HEK293 (cell line): ENCODE results near the gene INSM2.

Source experiments
- GFI1B ChIP-seq: fragments of 450-650 bp; formaldehyde crosslinking; IDR thresholded peaks from 2 replicates; pipeline ENCODE4 v1.5.1; 2016; ENCODE audit warnings: missing biosample characterization, missing genetic modification characterization
- GLI4 ChIP-seq: fragments of 450-650 bp; formaldehyde crosslinking; IDR thresholded peaks from 2 replicates; pipeline ENCODE4 v1.5.1; 2016; ENCODE audit warnings: missing biosample characterization, missing genetic modification characterization
- KLF9 ChIP-seq: fragments of 450-650 bp; formaldehyde crosslinking; IDR thresholded peaks from 2 replicates; pipeline ENCODE4 v1.5.1; 2016; ENCODE audit warnings: missing biosample characterization, missing genetic modification characterization, low read depth
- MYNN ChIP-seq: fragments of 450-650 bp; formaldehyde crosslinking; IDR thresholded peaks from 2 replicates; pipeline ENCODE4 v1.5.1; 2016; ENCODE audit warnings: missing biosample characterization, missing genetic modification characterization, borderline replicate concordance
- MZF1 ChIP-seq: fragments of 450-650 bp; formaldehyde crosslinking; IDR thresholded peaks from 2 replicates; pipeline ENCODE4 v1.5.1; 2017; ENCODE audit warnings: missing biosample characterization, missing genetic modification characterization, borderline replicate concordance
- SCRT2 ChIP-seq: fragments of 450-650 bp; formaldehyde crosslinking; IDR thresholded peaks from 2 replicates; pipeline ENCODE4 v1.5.1; 2016; ENCODE audit warnings: missing biosample characterization, missing genetic modification characterization
- WT1 ChIP-seq: fragments of 450-650 bp; formaldehyde crosslinking; IDR thresholded peaks from 2 replicates; pipeline ENCODE4 v1.5.1; 2016; ENCODE audit warnings: missing biosample characterization, missing genetic modification characterization
- ZFP41 ChIP-seq: fragments of 450-650 bp; formaldehyde crosslinking; IDR thresholded peaks from 2 replicates; pipeline ENCODE4 v1.5.1; 2016; ENCODE audit warnings: missing biosample characterization, missing genetic modification characterization, borderline replicate concordance
- ZNF133 ChIP-seq: fragments of 450-650 bp; formaldehyde crosslinking; IDR thresholded peaks from 2 replicates; pipeline ENCODE4 v1.5.1; 2016; ENCODE audit warnings: missing biosample characterization, missing genetic modification characterization
- ZNF16 ChIP-seq: fragments of 450-650 bp; formaldehyde crosslinking; IDR thresholded peaks from 2 replicates; pipeline ENCODE4 v1.5.1; 2016; ENCODE audit warnings: low read depth, missing biosample characterization, missing genetic modification characterization
- ZNF202 ChIP-seq: fragments of 450-650 bp; formaldehyde crosslinking; IDR thresholded peaks from 2 replicates; pipeline ENCODE4 v1.5.1; 2016; ENCODE audit warnings: missing biosample characterization, missing genetic modification characterization, borderline replicate concordance
- ZNF248 ChIP-seq: fragments of 450-650 bp; formaldehyde crosslinking; IDR thresholded peaks from 2 replicates; pipeline ENCODE4 v1.5.1; 2017; ENCODE audit warnings: missing biosample characterization, missing genetic modification characterization
- ZNF292 ChIP-seq: fragments of 450-650 bp; formaldehyde crosslinking; IDR thresholded peaks from 2 replicates; pipeline ENCODE4 v1.5.1; 2016; ENCODE audit warnings: low read depth, missing biosample characterization, missing genetic modification characterization, borderline replicate concordance
- ZNF302 ChIP-seq: fragments of 450-650 bp; formaldehyde crosslinking; IDR thresholded peaks from 2 replicates; pipeline ENCODE4 v1.5.1; 2016; ENCODE audit warnings: missing biosample characterization, missing genetic modification characterization, low read depth
- ZNF324 ChIP-seq: fragments of 450-650 bp; formaldehyde crosslinking; IDR thresholded peaks from 2 replicates; pipeline ENCODE4 v1.5.1; 2016; ENCODE audit warnings: missing biosample characterization, missing genetic modification characterization
- ZNF341 ChIP-seq: fragments of 450-650 bp; formaldehyde crosslinking; IDR thresholded peaks from 2 replicates; pipeline ENCODE4; 2016; ENCODE audit warnings: low read depth, missing biosample characterization, missing genetic modification characterization
- ZNF391 ChIP-seq: fragments of 450-650 bp; formaldehyde crosslinking; IDR thresholded peaks from 2 replicates; pipeline ENCODE4 v1.5.1; 2016; ENCODE audit warnings: low read depth, missing biosample characterization, missing genetic modification characterization, borderline replicate concordance
- ZNF48 ChIP-seq: fragments of 450-650 bp; formaldehyde crosslinking; IDR thresholded peaks from 2 replicates; pipeline ENCODE4 v1.5.1; 2016; ENCODE audit warnings: missing biosample characterization, missing genetic modification characterization
- ZNF555 ChIP-seq: fragments of 450-650 bp; formaldehyde crosslinking; conservative IDR thresholded peaks from 2 replicates; pipeline ENCODE4 v1.5.1; 2017; ENCODE audit warnings: missing biosample characterization, mild to moderate bottlenecking, missing genetic modification characterization, inconsistent platforms
- ZNF558 ChIP-seq: fragments of 450-650 bp; formaldehyde crosslinking; IDR thresholded peaks from 2 replicates; pipeline ENCODE4 v1.5.1; 2016; ENCODE audit warnings: missing biosample characterization, missing genetic modification characterization
- ZNF658 ChIP-seq: fragments of 450-650 bp; formaldehyde crosslinking; IDR thresholded peaks from 2 replicates; pipeline ENCODE4; 2016; ENCODE audit warnings: missing biosample characterization, missing genetic modification characterization
- ZNF701 ChIP-seq: fragments of 450-650 bp; formaldehyde crosslinking; IDR thresholded peaks from 2 replicates; pipeline ENCODE4 v1.5.1; 2016; ENCODE audit warnings: missing biosample characterization, missing genetic modification characterization
- ZNF791 ChIP-seq: fragments of 450-650 bp; formaldehyde crosslinking; IDR thresholded peaks from 2 replicates; pipeline ENCODE4 v1.5.1; 2016; ENCODE audit warnings: missing biosample characterization, missing genetic modification characterization
- TF ChIP-seq, protein P1 (sequence below): fragments of 450-650 bp; formaldehyde crosslinking; IDR thresholded peaks from 2 replicates; pipeline ENCODE4 v1.5.1; 2016; ENCODE audit warnings: missing biosample characterization, missing genetic modification characterization
- TF ChIP-seq, protein P2 (sequence below): fragments of 450-650 bp; formaldehyde crosslinking; optimal IDR thresholded peaks from 2 replicates; pipeline ENCODE3; 2016; ENCODE audit warnings: missing biosample characterization, mild to moderate bottlenecking, missing genetic modification characterization
- TF ChIP-seq, protein P3 (sequence below): fragments of 450-650 bp; formaldehyde crosslinking; IDR thresholded peaks from 2 replicates; pipeline ENCODE4 v1.5.1; 2016; ENCODE audit warnings: missing biosample characterization, missing genetic modification characterization
- TF ChIP-seq, protein P4 (sequence below): fragments of 450-650 bp; formaldehyde crosslinking; IDR thresholded peaks from 2 replicates; pipeline ENCODE4 v1.5.1; 2016; ENCODE audit warnings: missing biosample characterization, missing genetic modification characterization
- TF ChIP-seq, protein P5 (sequence below): fragments of 450-650 bp; formaldehyde crosslinking; IDR thresholded peaks from 2 replicates; pipeline ENCODE4 v1.5.1; 2016; ENCODE audit warnings: missing biosample characterization, missing genetic modification characterization, low read depth
- TF ChIP-seq, protein P6 (sequence below): fragments of 450-650 bp; formaldehyde crosslinking; IDR thresholded peaks from 2 replicates; pipeline ENCODE4 v1.5.1; 2016; ENCODE audit warnings: missing biosample characterization, missing genetic modification characterization
- TF ChIP-seq, protein P7 (sequence below): fragments of 450-650 bp; formaldehyde crosslinking; IDR thresholded peaks from 2 replicates; pipeline ENCODE4 v1.5.1; 2016; ENCODE audit warnings: missing biosample characterization, missing genetic modification characterization

The INSM2 gene

DNA sequence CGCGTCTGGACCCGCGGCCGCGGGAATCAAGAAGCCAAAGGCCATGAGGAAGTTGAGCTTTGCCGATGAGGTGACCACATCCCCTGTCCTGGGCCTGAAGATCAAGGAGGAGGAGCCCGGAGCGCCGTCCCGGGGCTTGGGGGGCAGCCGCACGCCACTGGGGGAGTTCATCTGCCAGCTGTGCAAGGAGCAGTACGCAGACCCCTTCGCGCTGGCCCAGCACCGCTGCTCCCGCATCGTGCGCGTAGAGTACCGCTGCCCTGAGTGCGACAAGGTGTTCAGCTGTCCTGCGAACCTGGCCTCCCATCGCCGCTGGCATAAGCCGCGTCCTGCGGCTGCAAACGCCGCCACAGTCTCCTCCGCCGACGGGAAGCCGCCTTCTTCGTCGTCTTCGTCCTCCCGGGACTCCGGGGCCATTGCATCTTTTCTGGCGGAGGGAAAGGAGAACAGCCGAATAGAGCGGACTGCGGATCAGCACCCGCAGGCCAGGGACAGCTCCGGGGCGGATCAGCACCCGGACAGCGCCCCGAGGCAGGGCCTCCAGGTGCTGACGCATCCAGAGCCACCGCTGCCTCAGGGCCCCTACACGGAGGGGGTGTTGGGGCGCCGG lies 1.0 kb downstream of the INSM2 start (continued):
- no peak for TF ChIP-seq ZNF658 (tag by site-specific recombination)
- no peak for TF ChIP-seq GLI4 (tag by site-specific recombination)
- TF ChIP-seq ZFP41 (tag by site-specific recombination) = no peak
- TF ChIP-seq, protein P1, sequence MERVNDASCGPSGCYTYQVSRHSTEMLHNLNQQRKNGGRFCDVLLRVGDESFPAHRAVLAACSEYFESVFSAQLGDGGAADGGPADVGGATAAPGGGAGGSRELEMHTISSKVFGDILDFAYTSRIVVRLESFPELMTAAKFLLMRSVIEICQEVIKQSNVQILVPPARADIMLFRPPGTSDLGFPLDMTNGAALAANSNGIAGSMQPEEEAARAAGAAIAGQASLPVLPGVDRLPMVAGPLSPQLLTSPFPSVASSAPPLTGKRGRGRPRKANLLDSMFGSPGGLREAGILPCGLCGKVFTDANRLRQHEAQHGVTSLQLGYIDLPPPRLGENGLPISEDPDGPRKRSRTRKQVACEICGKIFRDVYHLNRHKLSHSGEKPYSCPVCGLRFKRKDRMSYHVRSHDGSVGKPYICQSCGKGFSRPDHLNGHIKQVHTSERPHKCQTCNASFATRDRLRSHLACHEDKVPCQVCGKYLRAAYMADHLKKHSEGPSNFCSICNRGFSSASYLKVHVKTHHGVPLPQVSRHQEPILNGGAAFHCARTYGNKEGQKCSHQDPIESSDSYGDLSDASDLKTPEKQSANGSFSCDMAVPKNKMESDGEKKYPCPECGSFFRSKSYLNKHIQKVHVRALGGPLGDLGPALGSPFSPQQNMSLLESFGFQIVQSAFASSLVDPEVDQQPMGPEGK = peak; percentile 48; the same call in 1 of the 2 replicates
- TF ChIP-seq ZNF48 (tag by site-specific recombination) = no peak
- TF ChIP-seq, protein P2, sequence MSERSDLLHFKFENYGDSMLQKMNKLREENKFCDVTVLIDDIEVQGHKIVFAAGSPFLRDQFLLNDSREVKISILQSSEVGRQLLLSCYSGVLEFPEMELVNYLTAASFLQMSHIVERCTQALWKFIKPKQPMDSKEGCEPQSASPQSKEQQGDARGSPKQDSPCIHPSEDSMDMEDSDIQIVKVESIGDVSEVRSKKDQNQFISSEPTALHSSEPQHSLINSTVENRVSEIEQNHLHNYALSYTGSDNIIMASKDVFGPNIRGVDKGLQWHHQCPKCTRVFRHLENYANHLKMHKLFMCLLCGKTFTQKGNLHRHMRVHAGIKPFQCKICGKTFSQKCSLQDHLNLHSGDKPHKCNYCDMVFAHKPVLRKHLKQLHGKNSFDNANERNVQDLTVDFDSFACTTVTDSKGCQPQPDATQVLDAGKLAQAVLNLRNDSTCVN (tag by site-specific recombination) = peak; percentile 50
- no peak for TF ChIP-seq SCRT2 (tag by site-specific recombination)
- TF ChIP-seq ZNF558 = no peak
- no peak for TF ChIP-seq ZNF701 (tag by site-specific recombination)
- TF ChIP-seq ZNF341 = peak; percentile 92
- TF ChIP-seq KLF9 (tag by site-specific recombination) = no peak
- TF ChIP-seq MYNN (tag by site-specific recombination) = no peak
- TF ChIP-seq, protein P3, sequence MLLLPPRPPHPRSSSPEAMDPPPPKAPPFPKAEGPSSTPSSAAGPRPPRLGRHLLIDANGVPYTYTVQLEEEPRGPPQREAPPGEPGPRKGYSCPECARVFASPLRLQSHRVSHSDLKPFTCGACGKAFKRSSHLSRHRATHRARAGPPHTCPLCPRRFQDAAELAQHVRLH (tag by site-specific recombination) = no peak
- TF ChIP-seq MZF1 (tag by site-specific recombination) = no peak
- TF ChIP-seq ZNF133 = no peak
- no peak for TF ChIP-seq ZNF248 (tag by site-specific recombination)
- no peak for TF ChIP-seq ZNF324
- no peak for TF ChIP-seq ZNF202
- TF ChIP-seq ZNF292 (tag by site-specific recombination) = no peak
- TF ChIP-seq ZNF302 (tag by site-specific recombination) = no peak
- TF ChIP-seq ZNF555 = no peak
- TF ChIP-seq ZNF391 (tag by site-specific recombination) = no peak
- TF ChIP-seq ZNF16 (tag by site-specific recombination) = no peak
- TF ChIP-seq, protein P4, sequence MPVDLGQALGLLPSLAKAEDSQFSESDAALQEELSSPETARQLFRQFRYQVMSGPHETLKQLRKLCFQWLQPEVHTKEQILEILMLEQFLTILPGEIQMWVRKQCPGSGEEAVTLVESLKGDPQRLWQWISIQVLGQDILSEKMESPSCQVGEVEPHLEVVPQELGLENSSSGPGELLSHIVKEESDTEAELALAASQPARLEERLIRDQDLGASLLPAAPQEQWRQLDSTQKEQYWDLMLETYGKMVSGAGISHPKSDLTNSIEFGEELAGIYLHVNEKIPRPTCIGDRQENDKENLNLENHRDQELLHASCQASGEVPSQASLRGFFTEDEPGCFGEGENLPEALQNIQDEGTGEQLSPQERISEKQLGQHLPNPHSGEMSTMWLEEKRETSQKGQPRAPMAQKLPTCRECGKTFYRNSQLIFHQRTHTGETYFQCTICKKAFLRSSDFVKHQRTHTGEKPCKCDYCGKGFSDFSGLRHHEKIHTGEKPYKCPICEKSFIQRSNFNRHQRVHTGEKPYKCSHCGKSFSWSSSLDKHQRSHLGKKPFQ = no peak
- no peak for TF ChIP-seq ZNF791 (tag by site-specific recombination)
- TF ChIP-seq, protein P5, sequence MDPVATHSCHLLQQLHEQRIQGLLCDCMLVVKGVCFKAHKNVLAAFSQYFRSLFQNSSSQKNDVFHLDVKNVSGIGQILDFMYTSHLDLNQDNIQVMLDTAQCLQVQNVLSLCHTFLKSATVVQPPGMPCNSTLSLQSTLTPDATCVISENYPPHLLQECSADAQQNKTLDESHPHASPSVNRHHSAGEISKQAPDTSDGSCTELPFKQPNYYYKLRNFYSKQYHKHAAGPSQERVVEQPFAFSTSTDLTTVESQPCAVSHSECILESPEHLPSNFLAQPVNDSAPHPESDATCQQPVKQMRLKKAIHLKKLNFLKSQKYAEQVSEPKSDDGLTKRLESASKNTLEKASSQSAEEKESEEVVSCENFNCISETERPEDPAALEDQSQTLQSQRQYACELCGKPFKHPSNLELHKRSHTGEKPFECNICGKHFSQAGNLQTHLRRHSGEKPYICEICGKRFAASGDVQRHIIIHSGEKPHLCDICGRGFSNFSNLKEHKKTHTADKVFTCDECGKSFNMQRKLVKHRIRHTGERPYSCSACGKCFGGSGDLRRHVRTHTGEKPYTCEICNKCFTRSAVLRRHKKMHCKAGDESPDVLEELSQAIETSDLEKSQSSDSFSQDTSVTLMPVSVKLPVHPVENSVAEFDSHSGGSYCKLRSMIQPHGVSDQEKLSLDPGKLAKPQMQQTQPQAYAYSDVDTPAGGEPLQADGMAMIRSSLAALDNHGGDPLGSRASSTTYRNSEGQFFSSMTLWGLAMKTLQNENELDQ (tag by site-specific recombination) = no peak
- no peak for TF ChIP-seq WT1
- no peak for TF ChIP-seq GFI1B (tag by site-specific recombination)
- TF ChIP-seq, protein P6, sequence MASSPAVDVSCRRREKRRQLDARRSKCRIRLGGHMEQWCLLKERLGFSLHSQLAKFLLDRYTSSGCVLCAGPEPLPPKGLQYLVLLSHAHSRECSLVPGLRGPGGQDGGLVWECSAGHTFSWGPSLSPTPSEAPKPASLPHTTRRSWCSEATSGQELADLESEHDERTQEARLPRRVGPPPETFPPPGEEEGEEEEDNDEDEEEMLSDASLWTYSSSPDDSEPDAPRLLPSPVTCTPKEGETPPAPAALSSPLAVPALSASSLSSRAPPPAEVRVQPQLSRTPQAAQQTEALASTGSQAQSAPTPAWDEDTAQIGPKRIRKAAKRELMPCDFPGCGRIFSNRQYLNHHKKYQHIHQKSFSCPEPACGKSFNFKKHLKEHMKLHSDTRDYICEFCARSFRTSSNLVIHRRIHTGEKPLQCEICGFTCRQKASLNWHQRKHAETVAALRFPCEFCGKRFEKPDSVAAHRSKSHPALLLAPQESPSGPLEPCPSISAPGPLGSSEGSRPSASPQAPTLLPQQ = no peak; the same call in 1 of the 2 replicates
- TF ChIP-seq, protein P7, sequence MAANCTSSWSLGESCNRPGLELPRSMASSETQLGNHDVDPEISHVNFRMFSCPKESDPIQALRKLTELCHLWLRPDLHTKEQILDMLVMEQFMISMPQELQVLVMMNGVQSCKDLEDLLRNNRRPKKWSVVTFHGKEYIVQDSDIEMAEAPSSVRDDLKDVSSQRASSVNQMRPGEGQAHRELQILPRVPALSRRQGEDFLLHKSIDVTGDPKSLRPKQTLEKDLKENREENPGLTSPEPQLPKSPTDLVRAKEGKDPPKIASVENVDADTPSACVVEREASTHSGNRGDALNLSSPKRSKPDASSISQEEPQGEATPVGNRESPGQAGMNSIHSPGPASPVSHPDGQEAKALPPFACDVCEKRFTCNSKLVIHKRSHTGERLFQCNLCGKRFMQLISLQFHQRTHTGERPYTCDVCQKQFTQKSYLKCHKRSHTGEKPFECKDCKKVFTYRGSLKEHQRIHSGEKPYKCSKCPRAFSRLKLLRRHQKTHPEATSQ (tag by site-specific recombination) = no peak
